Measurements from ENCODE around the gene COL7A1.

Gene COL7A1

DNA sequence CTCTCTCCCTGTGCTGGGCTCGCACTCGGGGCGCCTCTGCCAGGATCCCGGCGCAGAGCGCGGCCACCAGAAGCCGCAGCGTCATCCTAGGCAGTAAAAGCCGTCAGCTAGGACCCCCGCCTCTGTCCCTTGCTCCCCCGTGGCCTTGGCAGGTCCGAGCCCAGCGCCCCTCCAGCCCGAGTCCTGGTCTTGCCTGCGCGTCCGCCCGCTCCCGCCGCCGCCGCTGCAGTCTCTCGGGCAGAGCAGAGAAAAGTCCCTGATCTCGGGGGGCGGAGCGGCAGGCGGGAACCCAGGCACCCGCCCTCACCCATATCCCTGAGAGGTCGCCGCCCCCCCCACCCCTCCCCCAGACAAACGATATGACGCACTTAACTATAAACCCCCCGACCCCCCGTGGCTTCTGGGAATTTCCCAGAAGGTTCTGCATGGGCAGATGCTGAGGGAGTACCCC is at the start of gene COL7A1:
COL7A1 (minus strand) TSS at position 255 of the 451 bp plus-strand sequence; CDS start at position 85, 170 bp downstream.
- no peak for DNase-seq

DNA sequence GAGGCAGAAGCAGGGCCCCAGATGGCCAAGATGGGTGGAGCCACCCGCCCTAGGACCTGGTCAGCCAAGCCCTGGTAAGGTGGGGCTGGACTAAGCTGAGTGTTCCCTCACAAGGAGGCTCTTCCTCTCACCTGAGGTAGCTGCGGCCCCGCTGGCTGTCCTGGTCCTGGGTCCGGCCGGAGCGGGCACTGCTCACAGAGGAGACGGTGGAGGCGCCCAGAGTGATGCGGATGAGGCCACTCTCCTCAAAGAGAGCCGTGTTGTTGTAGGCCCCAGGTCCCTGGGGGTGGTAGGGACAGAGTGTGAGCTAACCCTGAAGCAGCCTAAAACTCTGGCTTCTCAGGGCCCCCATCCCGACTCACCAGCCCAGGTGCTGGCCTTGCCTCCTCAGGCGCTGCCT is 47.5 kb upstream of the COL7A1 start:
- no peak for DNase-seq

DNA sequence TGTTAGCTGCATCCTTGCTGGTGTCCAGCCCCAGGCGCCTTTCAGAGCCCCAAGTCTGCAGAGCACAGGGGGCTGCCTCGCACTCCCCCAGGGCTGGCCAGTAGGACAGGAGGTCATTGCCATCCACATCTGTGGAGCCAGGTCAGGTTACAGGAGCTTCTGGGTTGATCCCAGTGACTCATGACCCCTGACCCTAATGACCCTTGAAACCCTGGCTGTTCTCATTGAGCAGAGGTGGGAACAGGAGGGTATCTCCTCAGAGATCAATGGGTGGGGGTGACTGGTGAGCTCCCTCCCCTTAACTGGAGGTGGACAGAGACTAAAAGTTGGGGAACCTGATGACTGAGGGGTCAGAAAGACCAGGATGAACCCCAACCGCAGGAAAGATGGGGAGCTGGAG is 46.3 kb upstream of the COL7A1 start:
- no peak for DNase-seq

GRCh38 chr3:48639944-48640606 is 44.9 kb upstream of the COL7A1 start:
- no peak for DNase-seq

DNA sequence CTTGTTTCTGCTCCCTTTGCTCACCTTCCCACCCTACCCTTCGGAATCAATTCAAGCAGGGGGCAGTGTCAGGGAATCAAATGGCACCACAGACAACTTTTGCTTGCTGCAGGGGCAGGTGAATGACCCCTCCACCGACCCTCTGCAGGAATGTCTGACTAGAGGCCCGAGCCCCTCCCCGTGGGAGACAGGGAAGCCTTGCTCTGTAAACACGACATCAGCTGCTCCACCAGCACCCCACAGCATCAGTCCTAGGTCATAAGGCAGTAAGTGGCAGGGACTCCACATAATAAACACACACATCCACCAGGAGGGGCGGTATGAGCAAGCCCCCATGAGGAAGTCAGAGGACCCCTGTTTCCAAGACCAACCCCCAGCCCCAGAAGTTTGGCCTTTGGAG is 42.2 kb upstream of the COL7A1 start:
- no peak for DNase-seq

GRCh38 chr3:48636149-48636655 is 41.1 kb upstream of the COL7A1 start:
- DNase-seq: no peak

- DNase-seq: peak; percentile 94
Observed at GRCh38 chr3:48635222-48636021, 40.3 kb upstream of the COL7A1 start, which contains the start of gene SLC26A6. TSS of gene SLC26A6 (minus strand) at chr3:48635461. CDS start at chr3:48635393, 68 bp downstream.

DNA sequence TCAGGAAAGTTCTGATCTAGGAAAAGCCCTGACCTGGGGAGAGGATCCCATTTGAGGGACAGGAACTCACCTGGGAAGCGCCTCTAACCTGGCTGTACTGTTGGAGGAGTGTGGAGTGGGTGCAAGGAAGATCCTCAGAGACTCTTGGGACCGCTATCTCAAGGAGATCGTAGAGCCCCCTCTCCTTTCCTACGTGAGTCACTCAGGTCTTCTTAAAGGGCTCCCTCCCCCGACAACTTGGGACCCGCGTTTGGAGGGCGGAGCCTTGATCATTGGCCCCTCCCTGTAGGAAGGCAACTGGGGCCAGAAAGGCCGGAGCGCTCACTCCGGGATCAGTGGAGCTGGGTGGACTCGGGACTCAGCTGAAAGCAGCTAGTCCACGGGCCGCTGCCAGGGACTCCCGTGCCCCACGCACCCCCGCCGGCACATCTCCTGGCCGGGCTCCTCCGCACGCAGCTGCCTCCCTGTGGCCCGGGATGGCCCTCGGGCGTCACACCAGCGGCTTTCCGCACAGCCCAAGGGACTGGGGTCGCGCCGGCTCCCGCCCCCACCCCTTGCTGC is 39.6 kb upstream of the COL7A1 start:
- DNase-seq: peak; percentile 58

GRCh38 chr3:48633743-48634142 is 38.6 kb upstream of the COL7A1 start:
- no peak for DNase-seq

DNA sequence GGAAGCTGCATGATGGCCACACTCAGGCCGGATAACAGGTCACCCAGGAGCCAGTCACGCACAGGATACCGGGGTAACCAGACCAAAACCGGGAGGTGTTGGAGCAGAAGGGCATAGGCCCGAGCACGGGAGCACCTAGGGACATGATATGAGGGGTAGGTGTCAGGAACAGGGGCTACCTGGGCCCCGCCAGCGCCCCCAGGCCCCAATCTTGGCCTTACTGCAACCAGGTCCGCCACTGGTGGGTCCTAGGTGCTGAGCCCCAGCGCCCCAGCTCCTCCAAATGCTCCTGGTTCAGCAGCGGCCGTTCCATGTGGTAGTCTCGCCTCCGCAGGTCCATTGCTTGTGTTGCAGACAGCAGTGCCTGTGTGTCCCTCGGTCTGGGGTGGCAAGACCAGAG is 38.1 kb upstream of the COL7A1 start:
- DNase-seq: no peak

GRCh38 chr3:48631516-48632448 is 36.7 kb upstream of the COL7A1 start:
- DNase-seq: no peak

- DNase-seq: no peak
Observed at GRCh38 chr3:48630833-48631232, 35.7 kb upstream of the COL7A1 start.

DNA sequence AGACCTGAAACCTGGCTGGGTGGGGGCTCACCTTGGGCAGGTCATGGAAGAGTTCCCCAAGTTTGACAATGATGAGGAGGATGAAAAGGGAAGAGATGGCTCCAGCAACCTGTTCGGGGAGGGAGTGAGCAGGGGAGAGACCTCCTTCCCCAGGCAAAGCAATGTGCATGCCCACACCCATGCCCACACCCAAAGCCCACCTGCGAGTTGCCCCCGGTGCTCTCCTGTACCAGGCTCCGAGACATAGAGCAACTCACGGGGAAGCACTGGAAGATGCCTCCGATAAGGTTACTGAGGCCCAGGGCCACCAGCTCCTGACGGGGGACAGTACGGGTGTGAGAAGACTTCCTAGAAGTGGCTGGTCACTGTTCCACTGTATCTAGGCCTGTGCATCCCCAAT is 35.3 kb upstream of the COL7A1 start:
- no peak for DNase-seq

DNA sequence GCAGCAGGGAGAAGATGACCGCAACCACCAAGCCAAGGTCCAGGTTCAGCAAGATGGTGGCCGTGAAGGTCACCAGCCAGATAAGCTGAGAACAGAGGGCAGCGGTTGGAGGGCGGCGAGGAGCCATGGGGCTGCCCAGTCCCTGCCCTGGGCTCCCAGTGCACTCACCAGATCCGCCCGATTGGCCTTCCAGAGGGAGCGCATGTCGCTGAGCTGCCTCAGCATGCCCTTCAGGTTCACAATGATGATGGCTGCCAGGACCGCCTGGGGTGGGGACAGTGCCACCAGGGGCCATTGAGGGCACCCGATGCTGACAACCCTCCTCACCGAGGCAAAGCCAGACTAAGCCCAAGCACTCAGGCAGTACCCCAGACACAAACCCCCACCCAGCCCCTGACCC is 34.8 kb upstream of the COL7A1 start:
- no peak for DNase-seq

DNA sequence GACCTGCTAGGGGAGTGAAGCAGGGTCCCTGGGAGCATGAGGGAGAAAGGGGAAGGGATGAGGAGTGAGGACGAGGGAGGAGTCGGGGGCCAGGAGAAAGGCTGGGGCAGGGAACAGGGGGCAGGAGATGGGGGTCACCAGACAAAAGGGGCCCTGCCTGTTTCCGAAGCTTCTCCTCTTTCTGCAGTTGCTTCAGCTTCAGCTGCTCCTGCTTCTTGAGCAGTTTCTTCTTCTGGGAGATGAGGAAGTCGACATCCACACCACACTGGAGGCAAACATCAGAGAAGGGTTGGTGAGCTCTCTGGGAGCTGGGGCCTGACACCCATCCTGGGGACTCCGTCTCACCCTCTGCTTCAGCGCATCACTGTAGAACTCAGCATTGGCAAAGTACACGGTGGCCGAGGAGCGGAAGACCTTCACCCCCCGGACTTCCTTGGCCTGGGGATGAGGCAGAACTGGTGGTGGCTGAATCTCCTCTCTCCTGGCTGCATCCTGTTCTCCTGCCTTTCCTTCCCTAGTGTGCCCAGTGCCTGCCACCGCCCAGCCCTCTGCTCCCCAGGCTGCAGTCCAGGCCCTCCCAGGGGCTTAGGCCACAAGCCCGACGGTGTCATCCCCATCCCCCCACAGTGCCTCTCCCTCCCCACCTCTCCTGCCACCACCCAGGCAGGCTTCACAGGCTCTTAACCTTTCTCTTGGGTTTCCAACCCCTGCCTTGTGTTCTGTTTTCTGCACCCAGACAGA is 33.3 kb upstream of the COL7A1 start:
- DNase-seq: no peak

- no peak for DNase-seq
Observed at GRCh38 chr3:48625600-48625999, 30.5 kb upstream of the COL7A1 start.

- DNase-seq: no peak
Observed at GRCh38 chr3:48624767-48625166, 29.6 kb upstream of the COL7A1 start.

- no peak for DNase-seq
Observed at GRCh38 chr3:48623851-48624547, 28.9 kb upstream of the COL7A1 start.

- DNase-seq: no peak
Observed at GRCh38 chr3:48621461-48621869, 26.3 kb upstream of the COL7A1 start, which contains the start of gene TMEM89. TSS of gene TMEM89 (minus strand) at chr3:48621769. CDS start at chr3:48621756, 13 bp downstream.

DNA sequence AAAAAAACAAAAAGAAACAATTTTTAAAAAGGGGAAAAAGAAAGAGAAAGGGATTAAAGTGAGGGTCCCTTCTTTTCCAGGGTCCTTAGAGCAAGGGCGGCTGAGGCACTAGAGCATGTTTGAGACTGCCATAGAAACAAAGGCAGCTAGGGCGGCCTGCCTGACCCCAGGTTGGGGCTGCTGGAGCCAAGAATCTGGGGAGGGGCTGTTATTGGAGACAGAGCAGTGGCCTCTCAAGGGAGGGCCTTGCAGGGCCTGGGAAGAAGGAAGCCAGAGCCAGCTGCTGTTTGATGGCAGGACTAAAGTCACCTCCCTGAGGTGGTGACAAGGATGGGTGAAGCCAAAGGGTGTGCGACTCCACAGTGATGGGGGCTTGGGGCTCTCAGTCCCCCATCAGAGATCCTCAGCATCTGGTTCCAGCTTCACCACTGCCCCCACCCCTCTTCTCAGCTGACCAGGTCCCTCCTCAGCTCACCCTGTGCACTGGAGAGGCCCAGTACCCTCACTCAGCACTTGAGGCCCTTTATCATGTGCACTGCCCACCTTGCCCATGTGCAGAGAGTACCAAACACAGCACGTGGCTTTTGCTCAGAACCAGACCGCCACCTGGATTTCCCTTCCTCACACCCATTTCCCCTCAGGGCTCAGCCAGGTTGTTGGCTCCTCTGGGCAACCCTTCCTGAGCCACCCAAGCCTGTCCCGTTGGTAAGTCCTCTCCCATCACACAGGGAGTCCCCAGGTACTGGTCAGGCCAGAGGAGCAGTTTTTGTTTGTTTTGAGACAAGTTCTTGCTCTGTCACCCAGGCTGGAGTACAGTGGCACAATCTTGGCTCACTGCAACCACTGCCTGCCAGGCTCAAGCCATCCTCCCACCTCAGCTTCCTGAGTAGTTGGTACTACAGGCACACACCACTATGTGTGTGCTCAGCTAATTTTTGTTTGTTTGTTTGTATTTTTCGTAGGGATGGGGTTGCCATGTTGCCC is 24.7 kb upstream of the COL7A1 start:
- DNase-seq: no peak

Measured in stimulated activated CD4-positive, alpha-beta T cell treated with anti-CD3 and anti-CD28 coated beads, Interleukin-12 subunit alpha, Interleukin-12 subunit beta, amount 100 ng/mL, for 4 hours (primary cell).